HG02588 (cell line): Measurements from ENCODE around the gene CDCP1.

Experiments used
- ATAC-seq: cut with Tn5 transposase; IDR thresholded peaks from one replicate; pipeline ENCODE4 v1.9.1; 2021; ENCODE audit warnings: mild to moderate bottlenecking, moderate library complexity; ENCODE audit not compliant: unreplicated experiment

Gene CDCP1

GRCh38 chr3:45145681-45146614 lies at the start of gene CDCP1:
TSS of gene CDCP1 (minus strand) at chr3:45146378. CDS start at chr3:45146287, 91 bp downstream.
- ATAC-seq = no peak

DNA sequence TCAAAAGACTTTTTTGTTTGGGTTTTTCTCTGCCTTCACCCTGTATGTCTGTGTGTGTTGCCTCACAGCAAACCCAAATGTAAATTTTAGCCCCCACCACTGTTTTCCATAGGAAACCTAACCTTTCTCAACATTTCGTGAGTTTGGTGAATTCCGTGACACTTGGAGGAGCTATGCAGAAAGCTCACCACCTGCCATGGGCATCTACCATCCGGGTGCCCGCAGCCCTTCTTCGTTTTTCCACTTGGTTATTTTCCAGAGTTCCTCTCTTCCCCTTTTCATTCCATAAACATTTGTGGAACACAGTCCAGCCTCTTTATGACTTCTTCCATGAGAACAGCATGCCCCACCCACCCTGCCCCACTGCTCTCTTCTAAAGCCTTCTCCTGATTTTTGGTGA lies 48.6 kb upstream of the CDCP1 start:
- ATAC-seq = no peak

GRCh38 chr3:45191924-45192417 lies 45.8 kb upstream of the CDCP1 start:
- no peak for ATAC-seq

DNA sequence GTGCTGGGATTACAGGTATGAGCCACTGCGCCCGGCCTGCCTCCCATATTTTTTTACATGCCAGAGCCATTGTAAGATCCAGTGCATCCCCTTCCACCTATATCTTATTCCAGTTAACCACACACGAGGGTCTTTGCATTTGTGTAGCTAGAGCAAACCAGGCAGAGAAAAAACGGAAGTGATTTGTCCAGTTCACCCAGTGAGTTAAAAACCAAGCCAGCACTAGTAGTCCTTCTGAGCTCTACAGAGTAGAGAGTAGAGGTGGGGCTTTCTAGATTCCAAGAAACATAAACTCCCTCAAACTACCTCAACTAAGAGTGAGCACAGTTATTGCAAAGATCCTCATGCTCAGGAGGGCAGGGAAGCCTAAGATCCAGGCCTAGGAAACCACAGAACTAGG lies 45.2 kb upstream of the CDCP1 start:
- ATAC-seq = no peak

DNA sequence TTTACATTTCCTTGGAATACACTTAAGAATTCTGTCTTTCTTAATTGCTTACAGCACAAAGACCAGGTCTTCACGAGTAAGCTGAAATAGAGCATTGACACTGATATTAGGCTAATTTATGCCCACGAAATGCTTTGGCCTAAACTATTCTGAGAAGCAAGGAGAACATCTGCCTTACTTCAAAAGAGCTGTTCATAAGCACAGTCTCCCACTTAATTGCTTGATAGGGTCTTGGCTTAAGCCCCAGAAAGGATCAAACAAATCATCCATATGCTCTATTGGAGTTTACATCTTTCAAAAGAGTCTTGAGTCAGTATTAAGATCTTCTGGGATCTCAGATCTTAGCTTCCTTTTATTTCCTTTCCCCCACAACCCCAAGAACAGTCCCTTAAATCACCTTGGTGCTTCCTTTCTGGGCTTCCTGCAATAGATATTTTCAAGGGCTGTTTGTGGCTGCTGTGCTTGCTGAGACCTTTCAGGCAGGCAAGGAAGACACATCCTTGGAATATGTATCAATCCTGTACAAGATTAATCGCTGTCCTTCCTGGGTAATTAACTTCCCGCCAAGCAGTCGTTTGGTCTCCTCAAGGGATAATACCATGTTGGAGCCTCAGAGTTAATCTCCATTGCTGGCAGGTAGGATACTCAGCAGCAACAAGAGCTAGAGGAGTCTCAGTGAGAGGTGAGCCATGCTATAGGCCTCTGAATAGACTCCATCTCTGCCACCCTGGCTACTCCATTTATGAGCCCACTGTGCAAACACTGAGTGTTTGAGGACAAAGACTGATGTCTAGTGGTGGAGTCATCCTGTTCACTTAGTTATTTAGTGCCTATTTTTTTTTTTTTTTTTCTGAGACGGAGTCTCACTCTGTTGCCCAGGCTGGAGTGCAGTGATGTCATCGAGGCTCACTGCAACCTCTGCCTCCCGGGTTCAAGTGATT lies 42.8 kb upstream of the CDCP1 start:
- no peak for ATAC-seq

DNA sequence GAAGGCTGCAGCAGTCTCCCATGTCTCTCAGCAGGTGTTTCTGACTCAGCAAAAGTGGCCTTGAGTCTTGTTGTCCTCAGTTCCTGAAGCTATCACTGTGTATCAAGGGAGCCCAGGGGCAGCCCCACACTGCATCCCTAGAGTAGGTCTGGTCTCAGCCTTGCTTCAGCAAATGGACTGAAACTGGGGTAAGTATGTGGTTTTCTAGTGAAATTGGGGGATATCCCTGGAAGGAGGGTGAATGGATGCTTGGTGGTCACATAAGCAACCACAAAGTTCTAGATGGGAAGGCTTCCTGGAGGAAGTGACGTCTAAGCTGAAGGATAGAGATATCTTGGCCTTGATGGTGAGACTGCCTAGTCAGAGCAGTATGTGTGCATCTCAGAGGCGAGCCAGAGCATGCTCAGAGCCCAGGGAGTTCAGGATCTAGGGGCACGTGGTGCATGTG lies 41.5 kb upstream of the CDCP1 start:
- no peak for ATAC-seq

- ATAC-seq = no peak
Observed at GRCh38 chr3:45186871-45187270, 40.7 kb upstream of the CDCP1 start.

GRCh38 chr3:45185461-45185860 lies 39.3 kb upstream of the CDCP1 start:
- ATAC-seq = no peak

GRCh38 chr3:45185052-45185451 lies 38.9 kb upstream of the CDCP1 start:
- no peak for ATAC-seq

DNA sequence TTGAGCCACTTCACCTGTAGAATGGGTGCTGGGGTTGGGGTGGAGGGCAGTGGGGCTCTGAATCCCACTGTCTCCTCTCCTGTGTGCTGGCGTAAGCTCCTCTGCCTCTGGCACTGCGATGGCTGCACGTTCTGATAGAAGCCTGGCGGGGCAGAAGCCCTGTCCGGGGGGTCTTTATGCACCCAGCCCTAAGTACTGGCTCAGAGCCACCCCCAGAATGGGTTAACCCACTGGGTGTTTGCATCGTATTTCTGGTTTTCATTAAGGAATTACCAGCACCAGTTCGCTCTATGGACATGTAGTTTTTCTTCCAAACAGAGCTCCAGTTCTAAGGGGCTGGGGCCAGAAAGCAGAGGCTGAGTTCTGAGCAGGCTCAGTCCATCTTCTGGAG lies 37.7 kb upstream of the CDCP1 start:
- ATAC-seq = no peak

DNA sequence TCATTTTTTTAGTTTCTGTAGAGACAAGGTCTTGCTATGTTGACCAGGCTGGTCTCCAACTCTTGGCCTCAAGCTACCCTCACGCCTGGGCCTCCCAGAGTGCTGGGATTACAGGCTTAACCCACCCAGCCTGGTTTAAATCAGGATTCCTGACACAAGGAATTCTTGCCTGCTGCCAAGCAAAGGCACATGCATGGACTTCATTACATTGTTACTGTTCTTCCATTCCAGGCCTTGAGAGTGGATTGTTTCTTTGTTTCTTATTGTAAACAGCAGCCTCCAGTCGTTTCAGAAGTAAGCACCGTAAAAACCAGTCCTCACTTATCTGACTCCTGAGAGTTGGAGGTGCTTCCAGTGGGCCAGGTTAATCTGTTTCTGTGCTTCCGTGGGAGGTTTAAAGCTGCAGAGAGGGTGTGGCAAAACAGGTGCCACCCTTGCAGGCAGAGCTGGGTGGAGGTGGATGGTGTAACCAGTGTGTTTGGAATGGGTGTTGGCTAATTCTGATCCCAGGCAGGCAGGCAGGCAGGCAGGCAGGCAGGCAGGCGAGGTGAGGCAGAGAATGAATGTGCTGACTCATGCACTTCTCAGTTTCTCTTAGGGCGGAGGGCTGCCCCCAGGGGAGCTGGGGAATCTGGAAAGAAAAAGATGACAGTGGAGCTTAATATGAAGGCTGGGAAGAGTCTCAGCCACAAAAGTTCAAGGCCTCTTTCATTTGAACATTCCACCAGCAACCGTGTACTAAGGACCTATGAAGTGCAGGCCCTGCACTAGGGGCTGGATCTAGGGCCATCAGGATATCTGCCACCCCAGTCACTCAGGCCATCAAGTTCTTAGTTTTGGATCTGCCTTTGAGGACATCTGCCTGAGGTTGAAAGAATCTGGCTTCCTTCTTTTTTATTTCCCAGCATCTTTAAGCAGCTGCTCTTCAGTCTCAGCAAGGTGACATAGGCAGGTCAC lies 37.0 kb upstream of the CDCP1 start:
- no peak for ATAC-seq

GRCh38 chr3:45181496-45181895 lies 35.3 kb upstream of the CDCP1 start:
- no peak for ATAC-seq

DNA sequence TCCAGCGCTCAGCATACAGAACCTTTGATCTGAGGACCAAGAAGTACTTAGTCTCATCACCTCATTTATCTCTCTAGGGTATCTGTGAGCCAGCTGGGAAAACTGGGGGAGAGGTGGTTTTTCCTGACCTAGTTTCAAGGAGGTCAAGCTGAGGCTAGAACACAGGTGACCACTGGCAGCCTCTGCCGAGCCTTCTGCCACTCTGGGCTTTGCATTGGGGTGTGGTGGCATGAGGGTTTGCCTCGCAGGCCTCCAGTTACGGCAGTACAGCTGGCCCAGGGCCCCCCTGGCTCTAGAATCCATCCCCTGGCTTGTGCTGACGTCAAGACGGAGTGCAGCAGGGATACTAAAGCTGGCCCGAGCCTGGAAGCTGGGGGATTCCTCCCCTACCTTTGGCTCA lies 34.7 kb upstream of the CDCP1 start:
- ATAC-seq = no peak

DNA sequence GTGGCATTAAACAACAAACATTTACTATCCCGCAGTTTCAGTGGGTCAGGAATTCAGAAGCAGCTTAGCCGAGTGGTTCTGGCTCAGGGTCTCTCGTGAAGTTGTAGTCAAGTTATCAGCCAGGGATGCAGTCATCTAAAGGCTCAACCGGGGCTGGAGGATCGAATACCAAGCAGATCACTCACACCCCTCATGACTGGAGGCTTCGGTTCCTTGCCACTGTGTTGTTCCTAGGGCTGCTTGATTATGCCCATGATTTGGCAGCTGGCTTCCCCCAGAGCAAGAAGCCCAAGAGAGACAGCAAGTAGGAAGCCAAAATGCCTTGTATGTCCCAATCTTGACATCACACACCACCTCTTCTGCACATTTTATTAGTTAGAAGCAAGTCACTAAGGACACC lies 33.9 kb upstream of the CDCP1 start:
- no peak for ATAC-seq

DNA sequence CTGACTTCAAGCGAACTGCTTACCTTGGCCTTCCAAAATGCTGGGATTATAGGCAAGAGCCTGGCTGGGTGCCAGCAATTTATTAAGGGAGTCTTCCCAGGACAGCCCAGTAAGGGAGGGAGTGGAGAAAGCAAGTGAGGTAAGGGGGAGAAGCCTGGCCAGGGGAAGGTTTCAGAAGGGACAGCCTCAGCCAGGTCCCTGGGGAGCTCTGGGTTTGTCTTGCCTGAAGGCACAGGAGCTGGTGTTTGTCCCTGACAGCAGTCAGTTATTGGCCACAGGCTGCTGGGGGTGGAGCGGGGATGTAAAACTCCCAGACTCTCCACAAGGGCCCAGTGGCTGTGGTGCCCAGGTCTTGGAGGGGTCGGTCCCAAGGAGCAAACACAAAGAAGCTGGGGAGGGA lies 33.0 kb upstream of the CDCP1 start:
- ATAC-seq = no peak

DNA sequence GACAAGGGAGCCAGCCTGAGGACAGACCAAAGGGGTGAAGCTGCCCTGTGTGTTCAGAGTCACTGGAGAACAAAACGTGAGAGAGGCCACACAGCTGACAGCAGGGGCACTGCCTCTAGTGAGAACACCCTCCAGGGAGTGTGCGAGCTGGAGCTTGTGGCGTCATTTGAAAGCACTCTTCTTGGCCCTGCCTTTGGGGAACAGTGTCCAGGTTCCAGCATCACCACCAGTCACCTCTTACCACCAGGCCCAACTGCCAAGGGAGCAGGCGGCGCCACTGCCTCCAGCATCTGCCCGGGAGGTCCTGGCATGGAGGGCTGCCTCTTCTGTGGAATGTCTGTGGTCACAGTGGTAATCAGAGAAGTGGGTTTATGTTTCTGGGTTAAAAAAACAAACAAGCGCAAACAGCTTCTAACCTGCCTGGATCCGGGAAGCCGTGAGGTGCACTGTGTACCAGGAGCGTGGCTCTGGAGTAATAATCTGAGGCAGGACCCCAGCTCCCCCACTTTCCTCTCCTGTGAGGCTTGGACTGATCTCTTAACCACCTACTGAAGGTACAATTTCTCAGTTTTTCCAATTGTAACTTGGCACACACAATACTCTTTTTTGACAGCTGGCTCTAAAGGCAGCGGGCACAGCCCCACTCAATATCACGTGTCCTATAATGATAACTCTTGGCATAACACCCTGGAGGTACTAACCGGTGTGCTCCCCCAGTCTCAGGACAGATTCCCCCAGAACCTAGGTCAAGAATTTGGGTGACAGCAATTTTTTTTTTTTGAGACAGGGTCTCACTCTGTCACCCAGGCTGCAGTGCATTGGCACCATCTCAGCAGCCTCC lies 32.2 kb upstream of the CDCP1 start:
- no peak for ATAC-seq

- no peak for ATAC-seq
Observed at GRCh38 chr3:45176912-45177311, 30.7 kb upstream of the CDCP1 start.

- no peak for ATAC-seq
Observed at GRCh38 chr3:45174234-45174633, 28.1 kb upstream of the CDCP1 start.

- ATAC-seq = no peak
Observed at GRCh38 chr3:45173776-45174175, 27.6 kb upstream of the CDCP1 start.
